ENCODE results near the gene PHF24. TPM values are rescaled to one million over a fixed set of nuclear protein-coding genes. Genes with fewer than 3 reads are reported as not detected.

PHF24 gene
- total RNA-seq, 1 donor from 2014 or later = 0.58 TPM

- no peak for TF ChIP-seq CTCF (IDR thresholded peaks at IDR 0.05; ENCODE audit: insufficient read depth, low read length, poor library complexity, severe bottlenecking)
- no peak for DNase-seq (ENCODE audit: low read depth)
- H3K36me3 ChIP-seq (ENCODE audit: control insufficient read depth, insufficient read depth, low read length) = no peaks in the 10 kb centered on the region
- no peak overlapping the region for H3K4me3 ChIP-seq (ENCODE audit: low read depth, low read length)
- peaks cover 22% of the 10 kb centered on the region for H3K27me3 ChIP-seq (ENCODE audit: control insufficient read depth, insufficient read depth, low read length)
Measured at GRCh38 chr9:34976992-34977391, 18.9 kb downstream of the PHF24 start.

- H3K27me3 ChIP-seq (ENCODE audit: control insufficient read depth, insufficient read depth, low read length) = peaks cover 27% of the 10 kb centered on the region
- no peak for TF ChIP-seq CTCF (IDR thresholded peaks at IDR 0.05; ENCODE audit: insufficient read depth, low read length, poor library complexity, severe bottlenecking)
- DNase-seq (ENCODE audit: low read depth) = no peak
- no peak overlapping the region for H3K4me3 ChIP-seq (ENCODE audit: low read depth, low read length)
- no peaks in the 10 kb centered on the region for H3K36me3 ChIP-seq (ENCODE audit: control insufficient read depth, insufficient read depth, low read length)
Measured at GRCh38 chr9:34980181-34980761, 22.2 kb downstream of the PHF24 start.

- H3K36me3 ChIP-seq (ENCODE audit: control insufficient read depth, insufficient read depth, low read length) = no peaks in the 10 kb centered on the region
- no peak for TF ChIP-seq CTCF (IDR thresholded peaks at IDR 0.05; ENCODE audit: insufficient read depth, low read length, poor library complexity, severe bottlenecking)
- no peak for DNase-seq (ENCODE audit: low read depth)
- H3K4me3 ChIP-seq (ENCODE audit: low read depth, low read length) = no peak overlapping the region
- peaks cover 24% of the 10 kb centered on the region for H3K27me3 ChIP-seq (ENCODE audit: control insufficient read depth, insufficient read depth, low read length)
Measured at GRCh38 chr9:34982361-34982760, 24.3 kb downstream of the PHF24 start.

GRCh38 chr9:34983209-34983608 lies 25.1 kb downstream of the PHF24 start:
- Histone ChIP-seq H3K36me3 (ENCODE audit: control insufficient read depth, insufficient read depth, low read length) (no peaks in the 10 kb centered on the region), H3K4me3 (ENCODE audit: low read depth, low read length) (no peak overlapping the region), H3K27me3 (ENCODE audit: control insufficient read depth, insufficient read depth, low read length) (peaks cover 17% of the 10 kb centered on the region)
- no peak for TF ChIP-seq CTCF (IDR thresholded peaks at IDR 0.05; ENCODE audit: insufficient read depth, low read length, poor library complexity, severe bottlenecking)
- DNase-seq (ENCODE audit: low read depth) = no peak

GRCh38 chr9:34984049-34984448 lies 26.0 kb downstream of the PHF24 start:
- no peak for DNase-seq (ENCODE audit: low read depth)

More at GRCh38 chr9:34984049-34984448, 26.0 kb downstream of the PHF24 start:
- Histone ChIP-seq H3K4me3 (ENCODE audit: low read depth, low read length) (no peak overlapping the region), H3K36me3 (ENCODE audit: control insufficient read depth, insufficient read depth, low read length) (no peaks in the 10 kb centered on the region), H3K27me3 (ENCODE audit: control insufficient read depth, insufficient read depth, low read length) (peaks cover 13% of the 10 kb centered on the region)
- no peak for TF ChIP-seq CTCF (IDR thresholded peaks at IDR 0.05; ENCODE audit: insufficient read depth, low read length, poor library complexity, severe bottlenecking)
